Stimulated activated CD4-positive, alpha-beta T cell treated with anti-CD3 and anti-CD28 coated beads, Interleukin-2, amount 100 ng/mL, for 4 hours (primary cell): ENCODE data around the gene PKP1.
"Not testable (repeated sequence)": the region's sequence is repeated elsewhere in the genome, so short reads cannot be mapped to it uniquely, and the experiment has no call there.

Experiments used
- DNase-seq: peaks from one replicate; pipeline ENCODE4 v3.0.0-alpha.2; 2020; ENCODE audit warnings: low read depth

Gene PKP1, protein sequence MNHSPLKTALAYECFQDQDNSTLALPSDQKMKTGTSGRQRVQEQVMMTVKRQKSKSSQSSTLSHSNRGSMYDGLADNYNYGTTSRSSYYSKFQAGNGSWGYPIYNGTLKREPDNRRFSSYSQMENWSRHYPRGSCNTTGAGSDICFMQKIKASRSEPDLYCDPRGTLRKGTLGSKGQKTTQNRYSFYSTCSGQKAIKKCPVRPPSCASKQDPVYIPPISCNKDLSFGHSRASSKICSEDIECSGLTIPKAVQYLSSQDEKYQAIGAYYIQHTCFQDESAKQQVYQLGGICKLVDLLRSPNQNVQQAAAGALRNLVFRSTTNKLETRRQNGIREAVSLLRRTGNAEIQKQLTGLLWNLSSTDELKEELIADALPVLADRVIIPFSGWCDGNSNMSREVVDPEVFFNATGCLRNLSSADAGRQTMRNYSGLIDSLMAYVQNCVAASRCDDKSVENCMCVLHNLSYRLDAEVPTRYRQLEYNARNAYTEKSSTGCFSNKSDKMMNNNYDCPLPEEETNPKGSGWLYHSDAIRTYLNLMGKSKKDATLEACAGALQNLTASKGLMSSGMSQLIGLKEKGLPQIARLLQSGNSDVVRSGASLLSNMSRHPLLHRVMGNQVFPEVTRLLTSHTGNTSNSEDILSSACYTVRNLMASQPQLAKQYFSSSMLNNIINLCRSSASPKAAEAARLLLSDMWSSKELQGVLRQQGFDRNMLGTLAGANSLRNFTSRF

DNA sequence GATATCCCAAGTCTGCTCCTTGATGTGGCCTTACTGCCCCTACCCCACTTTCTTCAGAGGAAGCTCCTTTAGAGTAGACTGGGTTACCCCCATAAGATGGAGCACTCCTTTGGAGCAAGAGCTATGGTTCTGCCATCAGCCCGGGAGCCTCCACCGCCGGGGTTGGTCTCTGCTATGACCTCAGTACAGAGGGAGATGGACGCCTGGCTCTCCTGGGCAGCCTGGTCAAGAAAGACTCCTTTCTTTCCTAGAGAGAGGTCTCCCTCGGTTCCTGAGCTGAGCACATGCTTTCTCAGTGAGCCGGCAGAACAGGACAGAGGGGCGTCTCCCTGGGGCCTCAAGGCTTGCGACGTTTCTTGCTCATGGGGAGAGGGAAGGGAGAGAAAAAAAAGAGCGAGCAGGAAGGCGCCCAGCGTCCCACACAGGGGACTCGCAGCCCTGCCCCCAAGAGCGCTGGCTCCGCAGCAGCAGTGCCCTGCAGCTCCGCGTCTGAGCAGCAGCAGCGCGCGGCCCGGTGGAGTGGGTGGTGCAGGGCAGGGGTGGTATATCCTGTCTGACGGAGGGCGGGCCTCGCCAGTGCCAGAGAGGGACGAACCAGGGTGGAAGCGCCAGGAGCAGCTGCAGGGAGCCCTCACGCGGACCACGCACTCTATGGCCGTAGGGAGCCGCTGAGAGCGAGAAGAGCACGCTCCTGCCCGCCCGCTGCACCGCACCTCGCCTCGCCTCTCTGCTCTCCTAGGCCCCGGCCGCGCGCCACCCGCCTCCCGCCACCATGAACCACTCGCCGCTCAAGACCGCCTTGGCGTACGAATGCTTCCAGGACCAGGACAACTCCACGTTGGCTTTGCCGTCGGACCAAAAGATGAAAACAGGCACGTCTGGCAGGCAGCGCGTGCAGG lies at the start of gene PKP1:
PKP1 (plus strand) TSS at position 576 of the 899 bp plus-strand sequence; CDS start at position 773, 197 bp downstream.
- DNase-seq, result no peak

DNA sequence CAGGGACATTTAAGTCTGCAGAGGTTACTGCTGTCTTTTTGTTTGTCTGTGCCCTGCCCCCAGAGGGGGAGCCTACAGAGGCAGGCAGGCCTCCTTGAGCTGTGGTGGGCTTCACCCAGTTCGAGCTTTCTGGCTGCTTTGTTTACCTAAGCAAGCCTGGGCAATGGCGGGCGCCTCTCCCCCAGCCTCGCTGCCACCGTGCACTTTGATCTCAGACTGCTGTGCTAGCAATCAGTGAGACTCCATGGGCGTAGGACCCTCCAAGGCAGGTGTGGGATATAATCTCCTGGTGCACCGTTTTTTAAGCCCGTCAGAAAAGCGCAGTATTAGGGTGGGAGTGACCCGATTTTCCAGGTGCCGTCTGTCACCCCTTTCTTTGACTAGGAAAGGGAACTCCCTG lies 43.7 kb upstream of the PKP1 start:
- DNase-seq, result not testable (repeated sequence)

DNA sequence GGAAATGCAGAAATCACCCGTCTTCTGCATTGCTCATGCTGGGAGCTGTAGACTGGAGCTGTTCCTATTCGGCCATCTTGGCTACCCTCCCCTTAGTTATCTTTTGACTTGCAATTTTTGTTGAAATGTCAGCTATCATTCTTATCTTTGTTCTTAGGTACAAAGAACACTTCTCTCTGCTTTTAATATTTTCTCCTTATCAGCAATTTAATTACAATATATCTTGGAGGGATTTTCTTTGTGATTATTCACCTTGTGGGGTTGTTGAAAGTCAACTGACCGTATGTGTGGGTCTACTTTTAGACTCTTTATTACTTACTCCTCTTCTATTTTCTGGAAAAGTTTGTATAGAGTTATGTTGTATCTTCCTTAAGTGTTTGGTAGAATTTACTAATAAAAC lies 43.1 kb upstream of the PKP1 start:
- no peak for DNase-seq

DNA sequence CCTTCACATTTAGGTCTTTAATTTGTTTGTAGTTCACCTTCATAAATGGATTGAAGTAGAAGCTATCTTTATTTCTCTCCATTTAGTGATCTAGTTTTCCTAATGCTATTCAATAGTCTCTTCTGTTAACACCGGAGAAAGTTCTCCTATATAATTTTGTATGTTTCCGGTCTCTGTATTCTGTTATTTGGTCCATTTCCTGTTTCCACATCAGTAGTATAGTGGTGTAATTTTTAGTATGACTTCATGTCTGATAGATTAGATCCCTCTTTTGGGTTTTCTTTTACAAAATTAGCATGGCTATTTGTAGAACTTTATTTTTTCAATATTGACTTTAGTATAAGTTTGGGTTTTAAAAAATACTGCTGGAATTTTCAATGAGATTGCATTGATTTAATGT lies 41.6 kb upstream of the PKP1 start:
- no peak for DNase-seq

DNA sequence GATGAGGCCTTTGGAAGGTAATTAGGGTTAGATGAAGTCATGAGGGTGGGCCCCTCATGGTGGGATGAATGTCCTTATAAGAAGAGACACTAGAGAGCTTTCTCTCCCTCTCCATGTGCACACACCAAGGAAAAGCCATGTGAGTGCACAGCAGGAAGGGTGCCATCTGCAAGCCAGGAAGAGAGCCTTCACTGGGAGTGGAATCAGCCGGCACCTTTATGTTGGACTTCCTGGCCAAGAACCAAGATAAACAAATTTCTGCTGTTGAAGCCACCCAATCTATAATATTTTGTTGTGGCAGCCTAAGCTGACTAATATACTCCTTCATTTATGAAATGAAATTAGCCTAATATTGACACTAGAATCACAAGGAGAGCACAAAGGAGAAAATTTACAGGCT lies 38.2 kb upstream of the PKP1 start:
- no peak for DNase-seq

DNA sequence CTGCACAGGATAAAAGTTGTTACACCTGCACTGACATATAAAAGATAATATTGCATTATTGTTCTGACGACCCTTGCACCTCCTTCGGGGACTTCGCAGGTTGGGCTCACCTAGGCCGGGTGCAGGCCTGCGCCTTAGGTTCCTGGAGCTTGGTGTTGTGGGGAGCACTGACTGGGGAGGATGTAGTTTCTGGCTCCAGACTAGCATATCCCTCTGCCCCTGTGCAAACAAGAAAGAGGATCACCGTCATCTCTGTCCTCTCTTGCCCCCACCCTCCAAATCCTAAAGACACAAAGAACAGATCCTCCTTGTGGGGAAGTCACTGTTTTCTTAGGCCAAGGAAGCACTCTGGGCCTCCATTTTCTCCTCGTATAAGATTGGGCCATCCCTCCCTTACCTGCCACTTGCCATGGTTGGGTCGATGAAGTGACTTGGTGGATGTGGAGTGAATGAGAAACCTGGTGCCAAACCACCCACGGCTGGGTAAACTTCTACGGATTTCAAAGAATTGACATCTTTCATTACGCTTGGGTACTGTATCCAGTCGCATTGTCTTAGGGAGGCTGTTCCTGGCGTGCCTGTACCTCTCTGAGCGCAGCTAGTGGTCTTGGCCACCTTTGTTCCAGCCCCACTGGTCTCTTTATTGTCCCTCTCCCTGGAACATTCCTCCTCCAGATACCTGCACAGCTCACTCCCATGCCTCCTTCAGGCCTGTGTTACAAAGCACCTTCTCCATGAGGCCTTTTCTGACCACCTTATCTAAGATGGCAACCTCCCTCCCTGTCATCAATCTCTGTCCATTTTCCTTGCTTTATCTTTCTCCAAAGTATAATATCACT lies 34.4 kb upstream of the PKP1 start:
- DNase-seq, result no peak

DNA sequence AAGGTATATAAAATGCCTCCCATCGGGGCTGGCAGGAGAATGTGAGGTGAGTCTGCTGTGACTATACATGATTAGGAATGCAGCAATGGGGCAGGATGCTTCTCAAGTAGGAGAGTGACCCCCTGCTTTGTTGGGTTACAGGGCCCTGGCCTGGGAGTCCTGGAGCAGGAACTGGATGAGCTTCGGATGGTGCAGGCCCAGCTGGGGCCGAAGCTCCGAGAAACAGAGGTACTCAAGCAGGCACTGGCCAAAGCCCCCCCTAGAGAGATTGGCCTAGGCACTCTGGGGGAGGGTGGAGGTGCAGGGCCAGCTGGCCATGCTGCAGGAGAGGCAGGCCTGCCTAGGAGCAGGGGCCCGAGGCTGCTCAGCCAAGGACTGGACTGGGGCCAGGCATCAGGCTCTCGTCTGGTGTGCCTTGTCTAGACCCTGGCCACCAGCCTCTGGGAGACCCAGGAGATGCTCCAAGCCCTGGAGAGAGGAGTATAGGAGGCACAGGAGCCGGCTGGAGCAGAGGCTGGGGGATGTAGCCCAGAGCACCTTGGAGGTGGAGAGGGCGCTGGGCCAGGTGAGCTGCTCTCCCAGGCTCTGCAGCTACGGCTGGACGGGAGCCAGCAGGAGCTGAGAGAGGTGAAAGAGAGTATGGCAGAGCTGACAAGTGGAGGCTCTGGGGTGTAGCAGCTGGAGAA lies 32.8 kb upstream of the PKP1 start:
- DNase-seq, result no peak

DNA sequence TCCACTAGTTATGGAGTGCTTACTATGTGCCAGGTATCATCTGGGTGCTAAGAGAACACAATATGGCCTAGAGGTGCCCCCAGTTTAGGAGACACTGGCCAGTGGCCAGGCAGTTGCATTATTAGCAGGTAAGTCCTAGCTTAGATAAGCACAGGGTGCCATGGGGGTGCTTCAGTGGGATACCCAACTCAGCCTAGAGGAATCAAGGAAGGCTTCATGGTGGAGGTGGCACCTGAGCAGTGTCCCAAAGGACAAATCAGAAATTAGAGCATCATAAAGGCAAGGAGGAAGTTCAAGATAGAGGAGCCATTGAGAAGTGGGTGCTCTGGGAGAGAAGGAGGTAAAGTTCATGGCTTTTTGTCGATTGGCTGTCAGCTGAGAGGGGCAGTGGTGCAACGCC lies 31.9 kb upstream of the PKP1 start:
- no peak for DNase-seq

DNA sequence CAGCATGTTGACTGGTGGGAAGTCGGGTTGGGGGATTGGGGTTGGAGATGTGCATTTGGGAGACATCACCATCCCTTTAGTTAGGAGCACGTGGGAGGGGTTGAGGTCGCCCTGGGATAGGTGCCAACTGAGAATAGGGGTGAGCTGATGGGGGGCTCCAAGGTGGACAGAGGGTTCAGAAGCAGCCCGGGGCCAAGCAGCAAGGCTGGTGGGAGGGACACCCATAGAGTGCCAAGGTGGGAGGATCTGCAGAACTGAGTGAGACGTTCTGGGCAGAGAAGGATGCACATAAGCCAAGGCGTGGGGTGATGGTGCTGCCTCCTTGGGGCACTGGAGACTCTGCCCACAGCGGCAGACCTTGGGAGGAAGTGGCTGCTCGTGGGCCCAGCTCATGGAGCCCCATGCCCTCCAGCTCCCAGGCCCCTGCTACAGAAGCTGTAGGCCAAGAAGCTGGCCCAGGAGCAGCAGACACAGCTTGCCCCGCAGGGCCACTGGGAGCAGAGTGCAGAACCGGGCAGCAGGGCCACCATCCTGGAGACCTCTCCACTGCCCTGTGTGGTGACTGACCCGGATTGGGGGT lies 31.4 kb upstream of the PKP1 start:
- DNase-seq, result no peak

DNA sequence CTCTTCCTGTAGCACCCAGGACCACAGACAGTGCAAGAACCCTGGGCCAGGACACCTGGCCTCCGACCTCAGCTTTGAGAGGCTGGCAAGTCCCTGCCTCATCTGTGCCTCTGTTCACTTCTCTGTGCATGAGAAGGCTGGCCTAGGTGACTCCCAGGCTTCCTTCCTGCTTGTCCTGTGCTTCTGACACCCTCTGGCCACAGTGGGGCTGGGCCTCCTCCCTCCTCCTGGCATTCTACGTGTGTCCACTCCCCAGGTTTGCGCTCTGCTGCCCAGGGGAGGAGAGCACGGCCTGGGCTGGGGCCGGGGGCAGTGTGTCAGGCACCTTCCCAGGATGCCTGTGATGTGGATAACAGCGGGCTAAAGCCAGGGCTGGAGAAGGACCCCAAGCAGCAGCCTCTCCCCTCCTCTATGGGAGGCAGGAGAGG lies 30.3 kb upstream of the PKP1 start:
- DNase-seq, result no peak

DNA sequence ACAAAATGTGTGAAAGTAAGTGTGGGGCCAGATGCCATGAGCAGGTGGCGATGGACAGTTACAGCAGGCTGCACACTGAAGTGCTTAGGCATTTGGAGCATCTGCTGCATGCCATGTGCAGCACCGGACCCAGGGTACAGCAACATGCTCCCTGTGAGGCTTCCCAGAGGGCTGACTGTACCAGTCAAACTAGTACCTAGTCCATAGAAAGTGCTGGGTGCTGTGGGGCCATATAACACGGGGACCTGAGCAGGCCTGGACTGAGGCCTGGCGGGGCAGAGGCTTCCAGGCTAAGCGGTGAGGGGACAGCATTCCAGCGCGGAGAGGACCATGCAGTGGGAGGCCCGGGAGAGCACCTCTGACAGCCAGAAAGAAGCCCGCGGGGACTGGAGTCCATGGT lies 29.9 kb upstream of the PKP1 start:
- no peak for DNase-seq

DNA sequence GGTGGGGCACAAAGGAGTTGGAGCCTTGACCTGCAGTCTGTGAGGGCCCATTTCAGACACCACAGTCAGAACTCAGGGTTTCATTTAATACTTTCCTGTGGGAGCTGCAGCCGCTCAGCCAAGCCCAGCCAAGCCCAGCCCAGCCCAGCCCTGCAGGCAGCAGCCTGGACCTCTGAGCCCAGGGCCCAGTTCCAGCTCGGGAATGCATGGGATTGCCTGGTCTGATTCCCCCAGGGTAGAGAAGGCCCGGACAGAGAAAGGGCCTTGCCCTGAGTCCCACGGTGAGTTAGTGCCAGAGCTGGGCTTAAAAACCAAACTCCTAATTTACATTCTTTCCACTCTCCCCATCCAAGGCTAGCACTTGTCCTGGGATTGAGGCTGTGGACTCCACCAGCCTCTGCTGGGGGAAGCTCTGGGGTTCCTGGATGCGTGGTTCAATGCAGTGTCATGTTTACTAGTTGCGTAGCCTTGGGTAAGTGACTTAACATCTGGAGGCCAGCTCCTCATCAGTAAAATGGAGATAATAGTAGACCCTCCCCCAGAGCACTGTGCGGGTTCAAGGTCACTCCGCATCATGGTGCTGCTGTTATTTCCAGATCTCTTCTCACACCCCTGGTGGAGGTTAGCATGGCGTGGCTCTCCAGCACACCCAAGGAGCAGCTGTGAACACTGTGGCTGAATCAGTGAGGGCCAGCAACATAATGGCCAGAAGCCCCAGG lies 29.2 kb upstream of the PKP1 start:
- no peak for DNase-seq

DNA sequence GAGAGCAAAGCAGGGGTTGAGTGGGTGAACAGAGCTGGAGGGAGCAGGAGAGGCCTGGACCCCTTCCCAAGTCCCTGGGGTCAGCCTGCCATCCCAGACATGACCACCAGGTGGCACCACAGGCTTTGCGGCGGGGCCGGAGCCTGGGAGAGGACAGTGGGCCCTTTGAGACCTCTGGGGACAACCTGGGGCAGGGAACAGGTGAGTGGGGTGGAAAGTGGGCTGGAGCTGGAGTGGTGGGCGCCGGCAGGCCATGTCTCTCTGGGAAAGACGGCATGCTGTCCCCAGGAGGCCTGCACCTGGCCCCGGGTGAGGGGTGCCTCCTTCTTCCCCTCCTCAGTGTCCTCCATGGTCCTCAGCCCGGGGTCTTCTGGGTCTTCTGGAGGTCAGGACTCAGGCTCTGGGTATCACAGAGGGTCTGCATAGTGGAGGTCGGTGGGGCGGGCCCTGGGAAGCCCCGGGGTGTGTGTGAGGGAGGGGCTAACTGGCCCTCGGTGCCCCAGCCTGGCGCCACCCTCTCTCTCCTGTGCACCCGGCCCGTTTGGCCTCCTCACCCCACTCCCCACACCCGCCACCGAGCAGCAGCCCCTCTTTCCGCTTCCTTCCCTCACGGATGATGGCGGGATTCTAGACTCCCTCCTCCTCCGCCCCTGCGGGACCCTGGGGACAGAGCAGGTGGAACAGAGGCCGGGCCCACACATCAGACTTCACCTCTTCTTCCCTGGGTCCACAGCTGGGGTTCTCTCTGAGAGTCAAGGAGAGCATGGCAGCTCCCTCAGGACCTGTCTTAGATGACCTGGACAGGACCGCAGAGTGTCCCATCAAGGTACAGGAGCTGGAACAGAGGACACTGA lies 28.5 kb upstream of the PKP1 start:
- DNase-seq, result peak; percentile 13

DNA sequence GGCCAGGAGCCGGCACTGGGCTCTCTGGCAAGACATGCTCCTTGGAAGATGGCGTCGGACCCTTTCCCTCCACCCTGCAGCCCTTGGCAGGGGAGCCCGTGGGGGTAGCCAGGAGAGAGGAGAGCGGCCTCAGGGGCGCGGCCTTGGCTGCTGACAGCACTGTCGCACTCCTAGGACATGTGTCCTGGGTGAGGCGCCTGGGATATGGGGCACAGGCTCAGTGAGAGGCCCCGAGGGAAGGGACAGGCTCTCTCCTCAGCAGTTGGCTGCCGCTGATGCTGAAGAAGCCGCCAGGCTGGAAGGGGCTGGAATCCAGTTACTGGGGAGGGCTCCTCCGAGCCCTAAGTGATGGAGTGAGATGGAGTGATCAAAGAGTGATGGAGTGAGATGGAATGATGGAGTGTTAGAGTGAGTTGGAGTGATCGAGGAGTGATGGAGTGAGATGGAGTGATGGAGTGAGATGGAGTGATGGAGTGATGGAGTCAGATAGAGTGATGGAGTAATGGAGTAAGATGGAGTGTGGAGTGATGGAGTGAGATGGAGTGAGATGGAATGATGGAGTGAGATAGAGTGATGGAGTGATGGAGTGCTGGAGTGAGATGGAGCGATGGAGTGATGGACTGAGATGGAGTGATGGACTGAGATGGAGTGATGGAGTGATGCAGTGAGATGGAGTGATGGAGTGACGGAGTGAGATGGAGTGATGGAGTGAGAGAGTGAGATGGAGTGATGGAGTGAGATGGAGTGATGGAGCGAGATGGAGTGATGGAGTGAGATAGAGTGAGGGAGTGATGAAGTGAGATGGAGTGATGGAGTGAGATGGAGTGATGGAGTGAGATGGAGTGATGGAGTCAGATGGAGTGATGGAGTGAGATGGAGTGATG lies 27.6 kb upstream of the PKP1 start:
- DNase-seq, result no peak

DNA sequence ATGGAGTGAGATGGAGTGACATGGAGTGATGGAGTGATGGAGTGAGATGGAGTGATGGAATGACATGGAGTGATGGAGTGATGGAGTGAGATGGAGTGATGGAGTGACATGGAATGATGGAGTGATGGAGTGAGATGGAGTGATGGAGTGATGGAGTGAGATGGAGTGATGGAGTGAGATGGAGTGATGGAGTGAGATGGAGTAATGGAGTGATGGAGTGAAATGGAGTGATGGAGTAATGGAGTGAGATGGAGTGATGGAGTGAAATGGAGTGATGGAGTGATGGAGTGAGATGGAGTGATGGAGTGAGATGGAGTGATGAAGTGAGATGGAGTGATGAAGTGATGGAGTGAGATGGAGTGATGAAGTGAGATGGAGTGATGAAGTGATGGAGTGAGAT lies 25.2 kb upstream of the PKP1 start:
- not testable (repeated sequence) for DNase-seq

DNA sequence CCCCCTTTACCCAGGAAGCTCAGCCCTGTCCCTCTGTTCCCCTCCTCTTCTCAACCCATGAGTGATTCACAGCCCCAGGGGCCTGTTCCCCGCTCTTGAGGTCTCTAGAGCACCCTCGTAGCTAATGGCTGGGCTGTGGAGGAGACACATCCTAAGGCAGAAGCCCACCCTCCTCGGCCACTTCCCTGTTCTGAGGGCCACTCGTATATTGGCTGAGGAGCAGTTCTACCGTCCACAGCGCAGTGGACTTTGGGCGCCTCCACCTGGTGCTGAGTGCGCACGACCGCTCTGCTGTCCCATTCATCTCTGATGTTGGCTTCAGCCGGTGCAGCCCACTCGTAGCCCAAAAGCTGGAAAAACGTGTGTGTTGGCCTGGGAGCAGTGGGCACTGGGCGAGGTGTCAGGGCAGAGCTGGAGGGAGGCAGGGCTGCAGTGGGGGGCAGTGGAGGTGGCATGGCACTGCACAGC lies 24.5 kb upstream of the PKP1 start:
- DNase-seq, result no peak

DNA sequence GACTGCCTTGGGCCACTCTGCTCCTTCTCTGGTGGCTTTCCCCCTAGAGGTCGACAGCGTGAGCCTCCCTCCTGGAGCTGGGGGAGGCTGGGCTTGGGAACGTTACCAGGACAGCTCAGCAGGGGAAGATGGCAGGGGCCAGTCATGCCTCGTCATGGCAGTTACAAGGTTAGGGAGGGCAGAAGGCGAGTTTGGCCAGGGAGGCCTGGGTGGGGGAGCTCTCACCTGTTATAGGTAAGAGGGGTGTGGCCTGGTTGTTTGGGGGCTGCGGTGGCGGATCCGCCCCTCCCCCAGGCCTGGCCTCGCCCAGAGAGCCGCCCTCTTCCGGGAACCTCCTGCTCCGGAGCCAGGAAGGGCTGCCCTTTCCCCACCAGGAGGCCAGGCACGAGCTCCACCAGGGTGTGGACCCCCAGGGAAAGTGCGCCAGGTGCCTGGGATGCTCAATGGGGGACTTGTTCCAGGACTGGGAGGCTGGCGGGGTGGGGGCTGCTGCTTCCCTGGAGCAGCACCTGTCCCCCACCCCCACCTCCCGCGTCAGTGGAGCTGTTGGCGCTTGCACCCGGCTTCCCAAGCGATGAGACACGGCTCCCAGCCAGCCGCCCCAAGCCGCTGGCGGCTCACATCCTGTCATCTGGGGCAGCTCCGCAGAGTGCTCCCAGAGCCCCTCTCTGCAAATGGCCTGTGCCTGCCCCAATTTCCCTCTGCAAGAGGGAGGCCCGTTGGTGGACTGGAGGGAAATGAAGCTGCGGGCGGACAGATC lies 23.6 kb upstream of the PKP1 start:
- DNase-seq, result no peak
